Lower leg skin (tissue), 4 donors: ENCODE data around the gene HMGXB3. TPM values are rescaled to one million over a fixed set of nuclear protein-coding genes. Genes with fewer than 3 reads are reported as not detected.

Experiments used
- DNase-seq, 2 donors: peaks; one replicate each; pipeline ENCODE4 v3.0.0-alpha.2; 2019; ENCODE audit warnings: low spot score in 2 of 2
- H3K4me3 ChIP-seq: fragments of 200-600 bp; sonication (generic); 2 replicates; pipeline ENCODE4 v1.5.1; 2017; ENCODE audit warnings: mild to moderate bottlenecking, low read depth; ENCODE audit not compliant: poor library complexity, severe bottlenecking
- POLR2A ChIP-seq, 2 donors: fragments of 450-650 bp; IDR thresholded peaks; one replicate each; pipeline ENCODE4 v1.6.1; 2016 to 2017; ENCODE audit warnings: antibody characterized with exemption in 2 of 2, mild to moderate bottlenecking in 1 of 2, moderate library complexity in 1 of 2
- WGBS, 2 donors: methylation state at CpG; one replicate each; pipeline ENCODE4 v1.1.5; 2018; 5-methylcytosine and 5-hydroxymethylcytosine counted together
- intact Hi-C: fragments of 100-400 bp; cut with DNase I; formaldehyde crosslinking; loops from one replicate; pipeline ENCODE4 v1.15.0; 2023; ENCODE audit warnings: low total_unique reads
- total RNA-seq, 4 donors: library from RNA; depleted of rRNA; stranded (reverse); fragments of >200 nt; gene quantifications; one replicate each; pipeline ENCODE4 v1.1.0, GENCODE V29; 2016
- TF ChIP-seq, protein P1 (sequence below), 3 donors: fragments of 450-650 bp; IDR thresholded peaks; one replicate each; pipeline ENCODE4 v1.5.1; 2016; ENCODE audit warnings: antibody characterized with exemption in 3 of 3, mild to moderate bottlenecking in 3 of 3, moderate library complexity in 2 of 3

HMGXB3 gene
- total RNA-seq, 4 donors from 2014 or later = 24.6 to 32.0 (median 26.1) TPM

DNA sequence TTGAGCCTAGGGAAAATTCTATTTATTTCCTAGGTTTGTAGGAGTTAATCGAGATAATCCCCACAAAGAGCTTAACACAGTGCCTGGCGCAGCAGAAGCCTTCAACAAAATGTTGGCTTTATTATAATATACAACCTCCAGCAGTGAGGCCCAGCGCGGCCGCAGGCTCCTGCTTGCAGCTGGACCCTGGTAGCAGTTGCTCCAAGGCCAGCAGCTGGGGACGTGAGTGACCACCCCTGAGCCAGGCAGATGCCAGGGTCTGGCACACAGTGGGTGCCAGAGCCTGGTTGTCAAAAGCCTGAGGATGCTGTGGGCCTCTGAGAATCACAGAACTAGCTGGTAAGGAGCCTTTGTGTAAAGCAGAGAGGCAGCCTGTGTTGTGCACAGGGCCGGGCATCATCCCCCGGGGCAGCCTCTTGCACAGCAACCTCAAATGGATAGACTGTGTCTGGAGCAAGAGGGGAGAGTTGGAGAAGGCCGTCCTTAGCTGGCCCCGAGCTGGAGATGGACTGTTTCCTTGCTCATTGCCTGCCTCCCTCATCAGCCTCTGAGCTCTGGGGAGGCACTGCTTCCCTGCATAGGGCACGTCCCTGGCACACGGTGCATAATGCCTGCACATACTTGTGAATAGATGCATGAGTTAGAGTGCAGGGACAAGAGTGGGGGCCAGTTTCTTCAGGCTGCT lies 68.6 kb downstream of the HMGXB3 start:
- DNase-seq = no peak
- no peak overlapping the region for H3K4me3 ChIP-seq
- intact Hi-C loops = no loop called here
- TF ChIP-seq POLR2A (IDR thresholded peaks at IDR 0.05) = no peak
- TF ChIP-seq, protein P1, sequence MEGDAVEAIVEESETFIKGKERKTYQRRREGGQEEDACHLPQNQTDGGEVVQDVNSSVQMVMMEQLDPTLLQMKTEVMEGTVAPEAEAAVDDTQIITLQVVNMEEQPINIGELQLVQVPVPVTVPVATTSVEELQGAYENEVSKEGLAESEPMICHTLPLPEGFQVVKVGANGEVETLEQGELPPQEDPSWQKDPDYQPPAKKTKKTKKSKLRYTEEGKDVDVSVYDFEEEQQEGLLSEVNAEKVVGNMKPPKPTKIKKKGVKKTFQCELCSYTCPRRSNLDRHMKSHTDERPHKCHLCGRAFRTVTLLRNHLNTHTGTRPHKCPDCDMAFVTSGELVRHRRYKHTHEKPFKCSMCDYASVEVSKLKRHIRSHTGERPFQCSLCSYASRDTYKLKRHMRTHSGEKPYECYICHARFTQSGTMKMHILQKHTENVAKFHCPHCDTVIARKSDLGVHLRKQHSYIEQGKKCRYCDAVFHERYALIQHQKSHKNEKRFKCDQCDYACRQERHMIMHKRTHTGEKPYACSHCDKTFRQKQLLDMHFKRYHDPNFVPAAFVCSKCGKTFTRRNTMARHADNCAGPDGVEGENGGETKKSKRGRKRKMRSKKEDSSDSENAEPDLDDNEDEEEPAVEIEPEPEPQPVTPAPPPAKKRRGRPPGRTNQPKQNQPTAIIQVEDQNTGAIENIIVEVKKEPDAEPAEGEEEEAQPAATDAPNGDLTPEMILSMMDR (IDR thresholded peaks at IDR 0.05) = no peak
- 85 to 86% methylated on average over 11 to 12 of the region's 12 CpGs for WGBS, 2 donors

DNA sequence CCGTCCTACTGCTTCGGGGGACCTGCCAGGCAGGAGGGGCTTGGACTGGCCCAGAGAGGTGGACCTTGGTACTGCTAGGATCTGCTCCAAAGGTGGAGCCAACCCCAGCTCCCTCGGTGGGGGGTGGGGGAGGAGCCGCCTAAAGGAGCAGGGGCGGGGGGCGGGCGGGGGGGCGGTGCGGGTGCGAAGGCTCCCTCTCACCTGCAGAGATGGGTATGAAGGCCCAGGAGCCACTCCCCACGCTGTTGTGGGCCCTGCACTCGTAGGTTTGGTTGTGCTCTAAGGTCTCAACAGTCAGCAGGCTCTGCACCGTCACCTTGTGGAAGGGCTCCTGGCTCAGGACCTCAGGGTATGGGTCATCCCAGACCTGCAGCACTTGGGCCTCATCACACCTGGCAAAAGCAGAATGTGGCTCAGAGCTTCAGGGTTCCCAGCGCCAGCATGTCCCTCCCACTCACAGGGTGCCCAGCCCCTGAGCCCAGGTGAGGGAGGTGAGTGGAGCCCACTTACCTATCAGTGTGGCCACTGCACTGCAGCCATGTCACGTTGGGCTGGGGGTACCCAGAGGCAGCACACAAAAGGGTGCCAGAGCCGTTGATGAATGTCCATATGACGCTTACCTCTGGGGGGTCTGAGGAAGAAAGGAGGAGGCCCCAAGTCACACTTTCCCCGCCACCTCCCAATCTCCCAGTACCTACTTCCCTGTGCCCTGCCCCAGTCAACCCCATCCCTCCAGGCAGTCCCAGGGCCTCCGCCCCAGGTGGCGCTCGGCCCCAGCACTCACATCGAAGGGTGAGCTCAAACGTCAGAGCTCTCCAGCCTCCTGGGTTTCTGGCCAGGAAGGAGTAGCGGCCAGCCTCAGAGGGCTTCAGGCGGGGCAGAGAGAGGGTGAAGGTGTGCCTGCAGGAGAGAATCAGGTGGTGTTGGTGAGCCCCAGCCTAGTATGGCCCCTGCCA lies 69.4 kb downstream of the HMGXB3 start:
- DNase-seq = no peak
- TF ChIP-seq POLR2A (IDR thresholded peaks at IDR 0.05) = no peak
- TF ChIP-seq, protein P1 (IDR thresholded peaks at IDR 0.05) = no peak
- intact Hi-C loops = no loop called here
- 83 to 96% methylated on average over 12 to 17 of the region's 25 CpGs for WGBS, 2 donors
- no peak overlapping the region for H3K4me3 ChIP-seq

DNA sequence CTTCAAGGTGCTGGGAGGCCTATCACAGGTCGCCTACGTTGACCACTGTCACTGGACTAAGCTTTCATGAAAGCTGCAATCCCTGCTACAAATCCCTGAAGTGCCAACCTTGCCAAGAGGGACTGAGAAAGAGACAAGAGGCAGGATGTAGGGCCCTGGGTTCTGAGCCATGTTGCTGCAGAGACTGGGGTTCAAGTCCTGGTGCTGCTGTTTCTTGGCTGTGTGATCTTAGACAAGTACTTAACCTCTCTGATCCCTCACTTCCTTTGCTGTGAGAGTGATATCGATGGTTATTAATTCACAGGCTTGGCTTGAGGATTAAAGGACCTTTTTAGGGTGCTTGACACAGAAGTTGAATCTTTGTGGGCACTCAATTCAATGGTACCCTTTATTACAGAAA lies 70.3 kb downstream of the HMGXB3 start:
- intact Hi-C loops = no loop called here
- peak in 1 of 2 donors; percentile 45 for DNase-seq
- WGBS, 2 donors = 88 to 89% methylated on average over 3 of the region's 3 CpGs
- no peak for TF ChIP-seq POLR2A (IDR thresholded peaks at IDR 0.05)
- TF ChIP-seq, protein P1 (IDR thresholded peaks at IDR 0.05) = no peak
- H3K4me3 ChIP-seq = no peak overlapping the region

DNA sequence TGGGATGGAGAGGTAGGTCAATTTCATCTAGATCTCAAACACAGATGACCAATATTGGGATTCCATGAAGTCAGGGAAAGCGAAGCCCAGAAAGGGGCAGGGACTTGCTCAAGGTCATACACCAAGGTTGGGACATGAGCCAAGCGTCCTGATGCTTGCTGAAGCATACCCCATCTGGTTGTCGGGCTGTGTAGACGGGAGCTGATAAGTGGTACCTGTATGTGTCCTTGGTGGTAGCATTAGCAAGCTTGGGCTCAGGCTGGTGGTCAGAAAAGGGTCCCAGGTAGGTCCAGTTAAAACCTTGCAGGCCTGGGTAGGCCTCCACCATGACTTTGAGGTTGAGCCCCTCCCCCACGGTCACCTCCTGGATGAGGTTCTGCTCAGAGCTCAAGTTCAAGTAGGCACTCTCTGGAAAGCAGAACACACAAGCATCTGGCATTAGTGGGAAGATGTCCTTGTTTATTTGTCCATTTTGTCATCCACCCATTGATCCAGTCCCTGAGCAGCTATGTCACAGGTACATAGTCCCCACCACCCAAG lies 72.6 kb downstream of the HMGXB3 start:
- intact Hi-C loops = no loop called here
- WGBS, 2 donors = 77% methylated on average over 5 of the region's 5 CpGs

DNA sequence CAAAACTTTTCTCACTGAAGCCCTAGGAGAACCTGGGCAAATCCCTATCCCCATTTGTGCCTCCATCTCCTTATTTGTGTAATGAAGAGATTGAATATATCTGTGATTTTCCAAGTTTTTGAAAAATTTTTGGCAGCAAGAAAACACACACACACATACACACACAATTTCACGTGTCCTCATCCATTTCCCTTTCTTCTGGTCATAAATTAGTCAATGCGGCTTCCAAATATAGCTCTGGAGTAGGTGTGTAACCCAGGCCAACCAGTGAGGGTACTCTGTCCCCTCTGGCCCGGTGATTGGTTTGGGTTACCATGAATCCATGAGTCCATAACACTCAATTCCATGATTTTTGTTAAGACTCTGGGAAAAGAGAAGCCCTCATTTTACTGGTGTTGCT lies 73.1 kb downstream of the HMGXB3 start:
- TF ChIP-seq POLR2A (IDR thresholded peaks at IDR 0.05) = no peak
- TF ChIP-seq, protein P1 (IDR thresholded peaks at IDR 0.05) = no peak
- H3K4me3 ChIP-seq = no peak overlapping the region
- intact Hi-C loops = no loop called here
- WGBS, 2 donors = 71 to 79% methylated on average over 3 of the region's 3 CpGs
- peak in 1 of 2 donors; percentile 49 for DNase-seq

More for the DNA sequence above, 72.6 kb downstream of the HMGXB3 start:
- H3K4me3 ChIP-seq = no peak overlapping the region
- DNase-seq = peak in 1 of 2 donors; percentile 70
- TF ChIP-seq POLR2A (IDR thresholded peaks at IDR 0.05) = no peak
- TF ChIP-seq, protein P1 (IDR thresholded peaks at IDR 0.05) = no peak
